Dedifferentiated amniotic fluid mesenchymal stem cell (primary cell): ENCODE measurements around the gene GINS2.

ENCODE experiments used
- DNase-seq: peaks from one replicate; pipeline ENCODE4 v3.0.0-alpha.2; 2016; ENCODE audit errors: extremely low spot score

Gene GINS2

GRCh38 chr16:85716022-85716679 lies 27.4 kb upstream of the GINS2 start:
- no peak for DNase-seq

- no peak for DNase-seq
Observed at GRCh38 chr16:85715169-85716021, 26.6 kb upstream of the GINS2 start.

GRCh38 chr16:85712801-85713200 lies 24.0 kb upstream of the GINS2 start:
- no peak for DNase-seq

GRCh38 chr16:85711982-85712587 lies 23.3 kb upstream of the GINS2 start:
- no peak for DNase-seq

- no peak for DNase-seq
Observed at GRCh38 chr16:85710732-85711131, 22.0 kb upstream of the GINS2 start.

- DNase-seq, result no peak
Observed at GRCh38 chr16:85709766-85710585, 21.2 kb upstream of the GINS2 start.

GRCh38 chr16:85708338-85708737 lies 19.6 kb upstream of the GINS2 start:
- no peak for DNase-seq

GRCh38 chr16:85707528-85708095 lies 18.9 kb upstream of the GINS2 start:
- DNase-seq, result no peak

- no peak for DNase-seq
Observed at GRCh38 chr16:85706449-85707034, 17.8 kb upstream of the GINS2 start.

- no peak for DNase-seq
Observed at GRCh38 chr16:85704900-85705846, 16.4 kb upstream of the GINS2 start.

- DNase-seq, result no peak
Observed at GRCh38 chr16:85704011-85704410, 15.3 kb upstream of the GINS2 start.

- no peak for DNase-seq
Observed at GRCh38 chr16:85699628-85700027, 10.9 kb upstream of the GINS2 start.

- DNase-seq, result no peak
Observed at GRCh38 chr16:85698935-85699558, 10.3 kb upstream of the GINS2 start.

- DNase-seq, result no peak
Observed at GRCh38 chr16:85698459-85698891, 9.7 kb upstream of the GINS2 start.

- DNase-seq, result no peak
Observed at GRCh38 chr16:85697431-85697830, 8.7 kb upstream of the GINS2 start.

- no peak for DNase-seq
Observed at GRCh38 chr16:85696781-85697180, 8.0 kb upstream of the GINS2 start.

- DNase-seq, result no peak
Observed at GRCh38 chr16:85695196-85696128, 6.7 kb upstream of the GINS2 start.

GRCh38 chr16:85690469-85691064 lies 1.8 kb upstream of the GINS2 start:
- no peak for DNase-seq
